ENCODE measurements around the gene FBXO46. TPM values are rescaled to one million over a fixed set of nuclear protein-coding genes. Genes with fewer than 3 reads are reported as not detected.
A peak's percentile ranks its signal among the peaks of the same experiment; 100 is the strongest.

Gene FBXO46
- total RNA-seq, 1 experiment from 2014 or later: 18.8 TPM

DNA sequence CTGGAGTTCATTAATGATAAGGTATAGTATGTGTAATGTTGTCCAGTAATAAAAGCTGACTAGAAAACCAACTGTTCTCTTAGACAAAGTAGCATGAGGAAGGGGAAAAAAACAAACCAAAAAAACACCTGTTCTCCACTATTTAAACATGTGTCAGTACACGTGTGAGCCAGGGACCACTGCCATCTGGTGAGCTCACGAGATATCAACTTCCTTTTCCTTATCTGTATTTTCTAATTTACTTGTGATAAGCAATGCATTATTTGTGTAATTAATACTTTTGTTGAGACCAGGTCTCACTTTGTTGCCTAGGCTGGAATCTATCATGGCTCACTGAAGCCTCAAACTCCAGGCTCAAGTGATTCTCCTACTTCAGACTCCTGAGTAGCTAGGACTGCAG, 42.7 kb upstream of the FBXO46 start:
- Histone ChIP-seq H3K9me3 (ENCODE audit: low read depth, low read length, poor library complexity, severe bottlenecking) (no peaks in the 10 kb centered on the region), H3K36me3 (ENCODE audit: insufficient read depth, low read length, poor library complexity, severe bottlenecking) (peaks cover 18% of the 10 kb centered on the region), H3K4me3 (ENCODE audit: low read depth, low read length, poor library complexity, severe bottlenecking) (no peak overlapping the region), H3K4me1 (ENCODE audit: insufficient read depth, low read length, poor library complexity, severe bottlenecking) (peaks cover 4% of the 10 kb centered on the region), H3K27me3 (replicated peaks; ENCODE audit: insufficient read depth, low read depth, low read length, poor library complexity) (no peaks in the 10 kb centered on the region), H3K27ac (ENCODE audit: low read depth, low read length, poor library complexity, severe bottlenecking) (no peak overlapping the region)
- no peak for TF ChIP-seq EZH2 (IDR thresholded peaks at IDR 0.05; ENCODE audit: borderline replicate concordance, low read depth, low read length, poor library complexity, severe bottlenecking)
- TF ChIP-seq, protein P1, sequence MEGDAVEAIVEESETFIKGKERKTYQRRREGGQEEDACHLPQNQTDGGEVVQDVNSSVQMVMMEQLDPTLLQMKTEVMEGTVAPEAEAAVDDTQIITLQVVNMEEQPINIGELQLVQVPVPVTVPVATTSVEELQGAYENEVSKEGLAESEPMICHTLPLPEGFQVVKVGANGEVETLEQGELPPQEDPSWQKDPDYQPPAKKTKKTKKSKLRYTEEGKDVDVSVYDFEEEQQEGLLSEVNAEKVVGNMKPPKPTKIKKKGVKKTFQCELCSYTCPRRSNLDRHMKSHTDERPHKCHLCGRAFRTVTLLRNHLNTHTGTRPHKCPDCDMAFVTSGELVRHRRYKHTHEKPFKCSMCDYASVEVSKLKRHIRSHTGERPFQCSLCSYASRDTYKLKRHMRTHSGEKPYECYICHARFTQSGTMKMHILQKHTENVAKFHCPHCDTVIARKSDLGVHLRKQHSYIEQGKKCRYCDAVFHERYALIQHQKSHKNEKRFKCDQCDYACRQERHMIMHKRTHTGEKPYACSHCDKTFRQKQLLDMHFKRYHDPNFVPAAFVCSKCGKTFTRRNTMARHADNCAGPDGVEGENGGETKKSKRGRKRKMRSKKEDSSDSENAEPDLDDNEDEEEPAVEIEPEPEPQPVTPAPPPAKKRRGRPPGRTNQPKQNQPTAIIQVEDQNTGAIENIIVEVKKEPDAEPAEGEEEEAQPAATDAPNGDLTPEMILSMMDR (conservative IDR thresholded peaks at IDR 0.05; ENCODE audit: low read depth, low read length): no peak
- CTCF ChIA-PET: no interaction called here
- intact Hi-C loops (cut with micrococcal nuclease; ENCODE audit: unreplicated experiment): loop anchor here (10.0 kb wide), 1 partner anchor 79 kb away; the partner anchor contains the start of genes QPCTL and SNRPD2
- POLR2A ChIA-PET (ENCODE audit: low non-redundant PET): no interaction called here
- BruUV-seq (replicated peaks): no TSS peak
- no peak for DNase-seq (ENCODE audit: low spot score)

DNA sequence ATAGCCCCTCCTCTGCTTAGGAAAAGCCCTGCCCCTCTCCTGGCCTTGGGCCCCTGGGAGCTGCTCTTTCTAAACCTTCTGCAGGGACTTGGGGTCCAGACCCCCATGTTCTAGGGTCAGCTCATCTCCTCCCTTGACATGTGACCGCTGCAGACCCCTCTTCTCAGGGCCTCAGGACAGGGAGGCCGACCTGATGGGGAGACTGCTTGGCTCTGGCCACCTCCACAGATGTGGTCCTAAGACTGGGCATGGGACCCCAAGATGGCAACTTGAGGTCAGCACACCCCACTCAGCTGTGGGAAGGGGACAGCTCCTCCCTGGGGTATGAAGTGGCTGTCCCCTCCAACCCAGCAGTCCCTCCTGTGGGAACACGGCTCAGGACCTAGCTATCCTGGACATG, 42.2 kb upstream of the FBXO46 start:
- CTCF ChIA-PET: no interaction called here
- peaks cover 13% of the 10 kb centered on the region for H3K36me3 ChIP-seq (ENCODE audit: insufficient read depth, low read length, poor library complexity, severe bottlenecking)
- no TSS peak for BruUV-seq (replicated peaks)
- POLR2A ChIA-PET (ENCODE audit: low non-redundant PET): no interaction called here
- DNase-seq (ENCODE audit: low spot score): no peak
- no peaks in the 10 kb centered on the region for H3K9me3 ChIP-seq (ENCODE audit: low read depth, low read length, poor library complexity, severe bottlenecking)
- no peaks in the 10 kb centered on the region for H3K27me3 ChIP-seq (replicated peaks; ENCODE audit: insufficient read depth, low read depth, low read length, poor library complexity)
- H3K4me3 ChIP-seq (ENCODE audit: low read depth, low read length, poor library complexity, severe bottlenecking): no peak overlapping the region
- no peak for TF ChIP-seq EZH2 (IDR thresholded peaks at IDR 0.05; ENCODE audit: borderline replicate concordance, low read depth, low read length, poor library complexity, severe bottlenecking)
- TF ChIP-seq, protein P1 (conservative IDR thresholded peaks at IDR 0.05; ENCODE audit: low read depth, low read length): no peak
- peaks cover 4% of the 10 kb centered on the region for H3K4me1 ChIP-seq (ENCODE audit: insufficient read depth, low read length, poor library complexity, severe bottlenecking)
- intact Hi-C loops (cut with micrococcal nuclease; ENCODE audit: unreplicated experiment): loop anchor here (10.0 kb wide), 1 partner anchor 78 kb away; the partner anchor contains the start of genes QPCTL and SNRPD2
- peak overlapping the region; percentile 16 for H3K27ac ChIP-seq (ENCODE audit: low read depth, low read length, poor library complexity, severe bottlenecking)

GRCh38 chr19:45772130-45772840, 41.6 kb upstream of the FBXO46 start:
- intact Hi-C loops (cut with micrococcal nuclease; ENCODE audit: unreplicated experiment): loop anchor here (10.0 kb wide), 1 partner anchor 77 kb away; the partner anchor contains the start of genes QPCTL and SNRPD2
- no TSS peak for BruUV-seq (replicated peaks)

More at GRCh38 chr19:45772130-45772840, 41.6 kb upstream of the FBXO46 start:
- H3K36me3 ChIP-seq (ENCODE audit: insufficient read depth, low read length, poor library complexity, severe bottlenecking): peaks cover 7% of the 10 kb centered on the region
- peaks cover 5% of the 10 kb centered on the region for H3K4me1 ChIP-seq (ENCODE audit: insufficient read depth, low read length, poor library complexity, severe bottlenecking)
- TF ChIP-seq, protein P1 (conservative IDR thresholded peaks at IDR 0.05; ENCODE audit: low read depth, low read length): no peak
- TF ChIP-seq EZH2 (IDR thresholded peaks at IDR 0.05; ENCODE audit: borderline replicate concordance, low read depth, low read length, poor library complexity, severe bottlenecking): no peak
- peak overlapping the region; percentile 16 for H3K27ac ChIP-seq (ENCODE audit: low read depth, low read length, poor library complexity, severe bottlenecking)
- DNase-seq (ENCODE audit: low spot score): no peak
- no peaks in the 10 kb centered on the region for H3K27me3 ChIP-seq (replicated peaks; ENCODE audit: insufficient read depth, low read depth, low read length, poor library complexity)
- no peaks in the 10 kb centered on the region for H3K9me3 ChIP-seq (ENCODE audit: low read depth, low read length, poor library complexity, severe bottlenecking)
- no peak overlapping the region for H3K4me3 ChIP-seq (ENCODE audit: low read depth, low read length, poor library complexity, severe bottlenecking)
- ChIA-PET POLR2A (ENCODE audit: low non-redundant PET) (no interaction called here), CTCF (no interaction called here)

All from A673 (cell line).